Gastroesophageal sphincter (tissue), 3 donors: Measurements from ENCODE around the gene NDNF.

Source experiments
- CTCF ChIP-seq, 4 experiments: fragments of 200-600 bp in 2 of 4; fragments of 450-650 bp in 2 of 4; sonication (generic) in 1 of 4; IDR thresholded peaks; one replicate each; pipeline ENCODE4 v1.5.1; 2017 to 2019; ENCODE audit warnings: antibody characterized with exemption in 4 of 4, mild to moderate bottlenecking in 2 of 4, moderate library complexity in 2 of 4
- EP300 ChIP-seq: sonication (generic); formaldehyde crosslinking; IDR thresholded peaks from one replicate; pipeline ENCODE4 v1.6.1; 2017; ENCODE audit warnings: antibody characterized with exemption, mild to moderate bottlenecking

- peak; percentile 16 to 68 (median 45) for TF ChIP-seq CTCF (IDR thresholded peaks at IDR 0.05)
- TF ChIP-seq EP300 = no peak
These were observed 24.3 kb upstream of the NDNF start for GRCh38 chr4:121096629-121097028.
